Activated T-cell treated with anti-CD3 and anti-CD28 coated beads for 48 hours (primary cell): ENCODE data around the gene CYP4F12.

ENCODE experiments used
- DNase-seq: peaks from one replicate; pipeline ENCODE4 v3.0.0-alpha.2; 2020; ENCODE audit warnings: low read depth

CYP4F12 gene, protein sequence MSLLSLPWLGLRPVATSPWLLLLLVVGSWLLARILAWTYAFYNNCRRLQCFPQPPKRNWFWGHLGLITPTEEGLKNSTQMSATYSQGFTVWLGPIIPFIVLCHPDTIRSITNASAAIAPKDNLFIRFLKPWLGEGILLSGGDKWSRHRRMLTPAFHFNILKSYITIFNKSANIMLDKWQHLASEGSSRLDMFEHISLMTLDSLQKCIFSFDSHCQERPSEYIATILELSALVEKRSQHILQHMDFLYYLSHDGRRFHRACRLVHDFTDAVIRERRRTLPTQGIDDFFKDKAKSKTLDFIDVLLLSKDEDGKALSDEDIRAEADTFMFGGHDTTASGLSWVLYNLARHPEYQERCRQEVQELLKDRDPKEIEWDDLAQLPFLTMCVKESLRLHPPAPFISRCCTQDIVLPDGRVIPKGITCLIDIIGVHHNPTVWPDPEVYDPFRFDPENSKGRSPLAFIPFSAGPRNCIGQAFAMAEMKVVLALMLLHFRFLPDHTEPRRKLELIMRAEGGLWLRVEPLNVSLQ

DNA sequence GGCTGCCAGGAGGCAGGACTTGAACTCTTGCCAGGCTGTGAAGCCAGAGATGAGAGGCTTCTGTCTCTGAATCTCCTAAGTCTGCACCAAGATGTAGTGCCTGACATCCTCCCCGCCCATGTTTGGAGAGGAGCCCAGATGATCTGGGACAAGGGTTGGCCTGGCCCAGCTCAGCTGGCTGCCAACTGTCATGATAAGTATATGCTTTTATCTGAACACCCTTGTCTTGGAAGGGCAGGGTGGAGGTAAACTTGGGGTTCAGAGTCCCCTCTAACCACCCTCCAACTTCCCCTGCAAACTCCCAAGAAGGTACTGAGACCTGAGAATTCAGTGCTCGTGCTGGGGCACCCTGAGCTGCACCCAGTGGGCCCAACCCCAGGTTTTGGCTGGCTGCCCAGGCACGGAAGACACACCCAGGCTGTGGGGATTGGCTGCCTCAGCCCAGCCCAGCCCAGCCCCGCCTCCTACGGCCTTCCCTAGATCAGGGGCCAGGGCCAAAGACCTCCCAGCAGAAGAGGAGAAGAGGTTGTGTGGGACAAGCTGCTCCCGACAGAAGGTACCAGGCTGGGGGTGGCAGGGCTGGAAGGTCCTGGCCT is at the start of gene CYP4F12:
TSS of gene CYP4F12 (plus strand) at position 508 of the 596 bp plus-strand sequence. CDS start 443 bp downstream, outside the sequence.
- DNase-seq, result no peak

DNA sequence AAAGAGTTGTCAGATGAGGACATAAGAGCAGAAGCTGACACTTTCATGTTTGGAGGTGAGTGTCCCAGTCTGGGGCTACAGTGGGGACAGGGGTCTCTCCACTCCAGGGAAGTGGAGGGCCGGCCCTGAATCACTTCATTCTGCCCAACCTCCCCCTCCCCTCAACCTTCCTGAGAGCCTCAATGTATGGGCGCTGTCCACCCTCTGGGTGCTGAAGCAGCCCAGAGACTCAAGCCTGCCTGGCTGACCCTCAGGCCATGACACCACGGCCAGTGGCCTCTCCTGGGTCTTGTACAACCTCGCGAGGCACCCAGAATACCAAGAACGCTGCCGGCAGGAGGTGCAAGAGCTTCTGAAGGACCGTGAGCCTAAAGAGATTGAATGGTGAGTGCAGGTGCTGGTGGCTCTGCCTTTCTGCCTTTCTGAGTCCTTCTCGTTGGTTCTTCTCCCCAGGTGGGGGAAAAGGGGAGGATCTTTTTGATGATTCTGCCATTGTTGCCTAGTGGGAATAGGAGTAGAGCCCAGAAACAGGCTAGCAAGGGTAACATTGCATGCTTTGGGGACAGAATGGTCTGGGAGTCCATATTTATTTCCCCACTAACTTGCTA is 49.1 kb upstream of the CYP4F12 start:
- DNase-seq, result no peak

DNA sequence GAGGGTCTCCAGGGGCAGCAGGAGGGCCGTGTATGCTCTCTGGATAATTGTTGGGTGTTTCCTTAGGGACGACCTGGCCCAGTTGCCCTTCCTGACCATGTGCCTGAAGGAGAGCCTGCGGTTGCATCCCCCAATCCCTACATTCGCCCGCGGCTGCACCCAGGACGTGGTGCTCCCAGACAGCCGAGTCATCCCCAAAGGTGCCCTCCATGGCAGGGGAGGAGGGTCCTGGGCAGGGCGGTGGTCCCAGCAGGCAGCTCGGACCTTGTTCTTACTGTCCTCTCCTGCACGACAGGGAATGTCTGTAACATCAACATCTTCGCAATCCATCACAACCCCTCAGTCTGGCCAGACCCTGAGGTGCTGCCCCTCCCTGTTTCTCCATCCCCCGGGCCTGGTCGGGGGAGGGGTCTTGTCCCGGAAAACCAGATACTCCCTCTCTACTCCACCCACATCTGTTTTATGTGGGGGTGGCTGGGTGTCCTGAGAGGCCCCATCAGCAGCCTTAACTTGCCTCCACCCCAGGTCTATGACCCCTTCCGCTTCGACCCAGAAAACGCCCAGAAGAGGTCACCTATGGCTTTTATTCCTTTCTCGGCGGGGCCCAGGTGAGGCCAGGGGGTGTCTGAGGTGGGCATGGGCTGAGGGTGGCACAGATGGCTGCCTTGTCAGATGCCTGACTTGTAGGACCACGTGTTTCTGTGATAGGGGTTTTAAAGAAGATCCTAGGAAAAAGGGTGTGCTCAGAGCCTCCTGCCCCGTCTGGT is 44.5 kb upstream of the CYP4F12 start:
- no peak for DNase-seq

DNA sequence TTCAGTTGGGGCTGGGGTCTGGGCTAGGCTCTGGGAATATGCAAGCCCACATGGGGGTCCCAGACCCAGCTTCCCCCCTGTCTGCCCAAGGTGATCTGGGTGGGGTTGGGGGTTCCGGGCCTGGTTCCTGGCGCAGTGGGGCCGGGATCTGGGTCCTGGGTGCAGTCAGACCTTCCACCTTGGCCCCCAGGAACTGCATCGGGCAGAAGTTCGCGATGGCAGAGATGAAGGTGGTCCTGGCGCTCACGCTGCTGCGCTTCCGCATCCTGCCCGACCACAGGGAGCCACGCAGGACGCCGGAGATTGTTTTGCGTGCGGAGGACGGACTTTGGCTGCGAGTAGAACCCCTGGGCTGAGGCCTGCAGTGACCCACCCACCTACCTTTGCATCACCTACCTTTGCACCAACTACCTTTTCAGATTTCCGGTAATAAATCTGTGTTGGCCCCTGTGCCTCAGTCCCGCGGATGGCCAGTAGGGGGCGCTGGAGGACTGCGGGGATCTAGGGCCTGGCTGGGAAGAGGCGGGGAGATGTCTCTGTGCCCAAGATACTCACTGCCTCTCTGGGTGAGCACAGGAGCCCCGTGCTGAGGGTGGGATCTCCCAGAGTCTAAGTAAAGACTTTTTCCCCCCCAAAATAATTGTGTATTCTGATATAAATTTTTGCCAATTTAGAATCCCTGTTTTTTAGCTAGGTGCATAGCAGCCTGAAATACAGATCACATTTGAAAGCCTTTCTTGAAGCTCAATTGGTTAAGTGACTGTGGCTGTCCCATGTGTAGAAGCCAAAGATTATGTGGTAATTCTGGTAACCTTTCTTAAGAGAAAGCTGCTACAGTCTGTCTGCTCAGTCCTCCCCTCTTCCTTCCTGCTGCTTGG is 43.6 kb upstream of the CYP4F12 start:
- peak; percentile 78 for DNase-seq

DNA sequence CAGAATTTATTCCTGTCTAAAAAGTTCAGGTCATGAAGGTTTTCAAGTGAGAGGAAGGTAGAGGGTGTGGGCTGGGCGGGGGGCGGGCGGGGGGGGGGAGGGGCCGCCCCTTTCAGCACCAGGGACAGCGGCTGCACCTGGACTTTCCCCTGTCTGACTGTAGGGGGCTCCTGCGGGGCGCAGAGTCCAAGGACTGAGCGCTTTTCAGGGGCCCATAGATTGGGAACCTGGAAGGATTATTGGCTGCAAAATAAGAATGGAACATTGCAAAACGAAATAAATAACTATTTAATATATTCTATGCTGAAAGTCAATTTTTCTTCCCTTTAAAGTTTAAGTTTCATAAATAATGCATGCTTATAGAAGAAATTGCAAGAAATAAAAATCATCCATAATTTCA is 41.1 kb upstream of the CYP4F12 start:
- no peak for DNase-seq

DNA sequence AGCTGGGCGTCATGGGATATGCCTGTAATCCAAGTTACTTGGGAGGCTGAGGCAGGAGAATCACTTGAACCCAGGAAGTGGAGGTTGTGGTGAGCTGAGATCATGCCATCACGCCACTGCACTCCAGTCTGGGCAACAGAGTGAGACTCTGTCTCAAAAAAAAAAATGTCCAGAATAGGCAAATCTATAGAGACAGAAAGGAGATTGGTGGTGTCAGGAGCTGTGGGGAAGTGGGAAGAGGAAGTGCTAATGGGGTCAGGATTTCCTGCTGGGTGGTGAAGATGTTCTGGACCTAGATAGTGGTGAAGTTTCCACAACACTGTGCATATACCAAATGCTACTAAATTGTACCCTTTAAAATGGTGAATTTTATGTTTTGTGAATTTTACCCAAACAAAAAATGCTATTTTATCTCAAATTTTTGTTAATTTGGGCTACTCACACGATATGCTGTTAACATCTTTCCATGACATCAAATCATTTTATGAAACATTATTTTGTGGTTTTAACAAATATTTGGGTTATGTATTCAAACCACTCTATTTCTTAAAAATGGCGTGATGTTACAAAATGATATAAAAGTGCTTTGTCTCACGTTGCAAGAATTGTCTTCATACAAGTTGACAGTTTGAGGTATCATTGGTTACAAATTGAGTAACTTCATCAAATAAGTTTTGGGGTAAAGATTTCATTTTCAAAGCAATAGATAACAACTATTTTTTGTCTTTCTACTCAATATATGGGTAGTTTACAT is 39.6 kb upstream of the CYP4F12 start:
- no peak for DNase-seq

DNA sequence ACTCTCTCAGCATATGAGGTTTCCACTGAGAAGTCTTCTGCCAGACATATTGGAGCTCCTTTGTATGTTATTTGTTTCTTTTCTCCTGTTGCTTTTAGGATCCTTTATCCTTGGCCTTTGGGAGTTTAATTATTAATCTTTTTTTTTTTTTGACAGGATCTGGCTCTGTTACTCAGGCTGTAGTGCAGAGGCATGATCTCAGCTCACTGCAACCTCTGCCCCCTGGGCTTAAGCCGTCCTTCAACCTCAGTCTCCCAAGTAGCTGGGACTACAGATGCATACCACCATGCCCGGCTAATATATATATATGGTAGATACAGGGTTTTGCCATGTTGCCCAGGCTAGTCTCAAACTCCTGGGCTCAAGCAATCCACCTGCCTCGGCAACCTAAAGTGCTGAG is 38.8 kb upstream of the CYP4F12 start:
- DNase-seq, result no peak

DNA sequence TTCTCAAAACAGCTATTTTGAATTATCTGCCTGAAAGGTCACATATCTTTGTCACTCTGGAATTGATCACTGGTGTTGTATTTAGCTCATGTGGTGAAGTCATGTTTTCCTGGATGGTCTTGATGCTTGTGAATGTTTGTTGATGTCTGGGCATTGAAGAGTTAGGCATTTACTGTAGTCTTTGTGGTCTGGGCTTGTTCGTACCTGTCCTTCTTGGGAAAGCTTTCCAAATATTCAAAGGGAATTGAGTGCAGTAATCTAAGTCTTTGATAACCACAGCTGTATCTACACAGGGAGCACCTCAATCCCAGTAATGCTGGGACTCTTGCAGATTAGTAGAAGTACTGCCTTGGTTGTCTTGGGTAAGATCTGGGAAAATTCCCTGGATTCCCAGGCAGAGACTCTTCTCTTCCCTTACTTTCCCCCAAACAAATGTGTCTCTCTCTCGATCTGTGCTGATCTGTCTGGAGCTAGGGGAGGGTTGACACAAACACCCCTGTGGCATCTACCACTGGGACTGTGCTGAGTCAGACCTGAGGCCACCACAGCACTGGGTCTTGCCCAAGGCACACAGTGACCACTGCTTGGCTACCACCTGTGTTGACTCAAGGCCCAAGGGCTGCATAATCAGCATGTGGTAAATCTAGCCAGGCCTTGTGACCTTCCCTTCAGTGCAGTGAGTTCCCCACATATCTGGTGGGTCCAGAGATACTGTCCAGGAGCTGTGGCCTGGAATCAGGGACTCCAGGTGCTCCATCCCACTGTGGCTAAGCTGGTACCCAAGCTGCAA is 37.7 kb upstream of the CYP4F12 start:
- no peak for DNase-seq

DNA sequence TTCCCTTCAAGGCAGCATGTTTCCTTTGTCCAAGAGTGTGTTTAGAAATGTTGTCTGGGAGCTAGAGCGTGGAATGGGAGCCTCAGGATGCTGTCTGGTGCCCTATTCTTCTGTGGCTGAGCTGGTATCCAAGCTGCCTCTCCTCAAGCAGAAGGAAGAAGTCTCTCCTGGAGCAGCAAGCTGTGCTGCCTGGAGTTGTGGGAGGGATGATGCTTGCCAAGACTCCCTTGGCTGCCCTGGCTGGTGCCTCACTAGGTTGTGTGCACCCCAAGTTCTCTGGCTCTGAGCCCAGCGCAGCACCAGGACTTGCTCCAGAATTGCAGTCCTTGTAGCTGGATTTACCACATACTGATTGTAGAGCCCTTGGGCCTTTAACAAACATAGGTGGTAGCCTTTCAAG is 36.9 kb upstream of the CYP4F12 start:
- no peak for DNase-seq

DNA sequence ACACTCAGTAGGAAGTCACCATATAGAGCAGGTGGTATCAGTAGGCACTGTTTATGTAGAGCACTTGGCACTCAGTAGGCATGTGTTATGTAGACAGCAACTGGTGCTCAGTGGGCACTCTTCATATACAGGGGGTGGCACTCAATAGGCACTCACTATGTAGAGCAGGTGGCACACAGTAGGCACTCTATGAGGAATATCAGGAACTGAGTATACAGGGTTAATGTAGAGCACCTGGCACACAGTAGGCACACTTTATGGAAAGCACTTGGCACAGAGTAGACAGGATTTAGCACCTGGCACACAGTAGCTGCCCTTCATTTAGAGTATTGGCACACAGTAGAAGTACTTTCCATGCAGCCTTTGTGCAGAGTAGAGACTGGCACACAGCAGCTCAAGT is 33.3 kb upstream of the CYP4F12 start:
- no peak for DNase-seq

DNA sequence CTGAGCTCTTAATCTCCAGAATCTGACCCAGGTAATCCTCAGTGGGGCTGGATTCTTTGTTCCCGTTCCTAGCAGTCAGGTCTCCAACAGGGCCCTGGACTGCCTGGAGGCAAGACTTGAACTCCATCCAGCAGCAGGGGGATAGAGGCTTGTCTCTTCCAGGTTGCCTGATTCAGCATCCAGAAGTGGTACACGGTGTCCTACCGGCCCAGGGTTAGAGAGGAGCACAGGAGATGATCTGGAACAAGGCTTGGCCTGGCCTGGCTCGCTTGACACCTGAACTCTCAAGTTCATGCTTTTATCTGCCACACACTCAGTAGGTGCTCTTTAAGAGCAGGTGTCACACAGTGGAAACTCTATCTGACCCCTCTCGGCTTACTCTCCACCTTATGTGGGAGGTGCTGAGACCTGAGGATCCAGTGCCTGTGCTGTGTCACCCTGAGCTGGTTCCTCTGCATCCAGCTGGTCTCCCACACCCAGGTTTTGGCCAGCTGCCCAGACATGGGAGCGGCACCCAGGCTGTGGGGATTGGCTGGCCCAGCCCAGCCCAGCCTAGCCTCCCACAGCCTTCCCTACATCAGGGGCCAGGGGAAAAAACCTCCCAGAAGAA is 32.5 kb upstream of the CYP4F12 start, which contains the start of gene CYP4F3:
TSS of gene CYP4F3 (plus strand) at position 604 of the 610 bp plus-strand sequence. CDS start 519 bp downstream, outside the sequence.
- no peak for DNase-seq

DNA sequence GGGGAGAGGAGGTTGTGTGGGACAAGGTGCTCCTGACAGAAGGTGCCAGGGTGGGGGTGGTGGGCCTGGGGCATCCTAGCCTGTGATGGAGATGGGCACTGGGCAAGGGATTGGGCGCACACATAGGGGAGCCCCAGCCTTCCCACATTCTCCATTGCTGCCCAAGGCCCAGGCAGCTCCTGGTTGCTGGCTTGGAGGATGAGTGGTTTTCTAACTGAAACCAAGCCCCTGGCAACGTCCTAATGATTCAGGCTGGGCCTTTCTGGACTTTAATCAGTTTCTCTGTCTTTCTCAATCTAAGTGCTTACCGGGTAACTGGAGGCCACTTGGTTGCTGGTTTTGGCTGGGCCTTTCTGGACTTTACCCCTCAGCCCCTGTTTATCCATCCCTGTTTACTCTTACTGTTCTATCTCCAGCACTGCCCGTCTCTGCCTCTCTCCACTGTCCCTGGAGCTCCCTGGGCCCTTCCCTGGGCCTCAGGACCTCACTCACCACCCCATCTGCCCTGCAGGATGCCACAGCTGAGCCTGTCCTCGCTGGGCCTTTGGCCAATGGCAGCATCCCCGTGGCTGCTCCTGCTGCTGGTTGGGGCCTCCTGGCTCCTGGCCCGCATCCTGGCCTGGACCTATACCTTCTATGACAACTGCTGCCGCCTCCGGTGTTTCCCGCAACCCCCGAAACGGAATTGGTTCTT is 31.8 kb upstream of the CYP4F12 start:
- DNase-seq, result no peak

DNA sequence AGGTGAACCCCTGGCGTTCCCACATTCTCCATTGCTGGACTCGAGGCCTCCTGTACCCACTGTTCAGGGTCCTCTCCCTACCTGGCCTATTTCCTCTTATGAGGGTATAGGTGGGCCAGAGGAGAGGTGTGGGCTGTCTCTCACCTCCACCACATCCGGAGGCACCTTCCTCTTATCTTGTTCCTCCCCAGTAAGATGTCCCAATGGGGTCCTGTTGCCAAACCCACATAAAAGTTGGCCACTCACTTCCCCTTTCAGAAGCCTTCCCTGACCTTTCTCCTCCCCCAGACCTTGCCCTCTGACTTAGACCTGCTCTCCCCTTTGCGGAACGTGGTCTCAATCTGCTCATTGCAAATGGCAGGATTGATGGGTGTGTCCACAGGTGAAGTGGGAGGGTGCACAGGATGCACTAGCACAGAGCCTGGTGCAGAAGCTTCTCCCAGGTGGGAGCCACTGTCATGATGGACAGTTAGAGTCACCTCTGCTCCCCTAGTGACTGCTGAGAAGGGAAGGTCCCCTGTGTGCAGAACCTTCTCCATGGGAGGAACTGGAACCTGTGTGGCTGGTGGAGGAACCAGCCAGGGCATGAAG is 30.9 kb upstream of the CYP4F12 start:
- DNase-seq, result no peak

DNA sequence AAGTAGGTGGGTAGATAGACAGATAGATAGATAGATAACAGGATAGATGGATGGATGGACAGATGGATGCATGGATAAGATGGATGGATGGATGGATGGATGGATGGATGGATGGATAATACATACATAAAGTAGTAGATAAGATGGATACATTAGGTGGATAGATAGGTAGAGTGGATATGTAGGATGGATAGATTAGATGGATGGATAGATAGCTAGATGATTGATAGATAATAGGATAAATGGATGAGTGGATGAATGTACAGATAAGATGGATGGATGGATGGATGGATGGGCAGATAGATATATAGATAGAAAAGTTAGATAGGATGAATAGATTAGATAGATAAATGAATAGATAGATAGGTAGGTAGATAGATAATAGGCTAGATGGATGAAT is 30.1 kb upstream of the CYP4F12 start:
- DNase-seq, result no peak

DNA sequence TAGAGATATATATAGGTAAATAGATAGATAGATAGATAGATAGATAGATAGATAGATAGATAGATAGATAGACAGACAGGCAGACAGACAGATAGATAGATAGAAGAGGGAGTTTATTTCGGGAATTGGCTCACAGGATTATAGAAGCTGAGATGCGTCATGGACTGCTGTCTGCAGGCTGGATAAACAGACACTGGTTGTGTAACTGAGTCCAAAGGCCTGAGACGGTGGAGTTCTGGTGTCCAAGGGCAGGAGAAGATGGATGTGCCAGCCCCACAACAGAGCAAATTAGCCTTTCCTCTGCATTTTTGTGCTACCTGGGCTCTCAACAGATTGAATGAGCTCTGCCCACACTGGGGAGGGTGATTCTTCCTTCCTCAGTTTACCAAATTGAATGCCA is 29.5 kb upstream of the CYP4F12 start:
- no peak for DNase-seq

DNA sequence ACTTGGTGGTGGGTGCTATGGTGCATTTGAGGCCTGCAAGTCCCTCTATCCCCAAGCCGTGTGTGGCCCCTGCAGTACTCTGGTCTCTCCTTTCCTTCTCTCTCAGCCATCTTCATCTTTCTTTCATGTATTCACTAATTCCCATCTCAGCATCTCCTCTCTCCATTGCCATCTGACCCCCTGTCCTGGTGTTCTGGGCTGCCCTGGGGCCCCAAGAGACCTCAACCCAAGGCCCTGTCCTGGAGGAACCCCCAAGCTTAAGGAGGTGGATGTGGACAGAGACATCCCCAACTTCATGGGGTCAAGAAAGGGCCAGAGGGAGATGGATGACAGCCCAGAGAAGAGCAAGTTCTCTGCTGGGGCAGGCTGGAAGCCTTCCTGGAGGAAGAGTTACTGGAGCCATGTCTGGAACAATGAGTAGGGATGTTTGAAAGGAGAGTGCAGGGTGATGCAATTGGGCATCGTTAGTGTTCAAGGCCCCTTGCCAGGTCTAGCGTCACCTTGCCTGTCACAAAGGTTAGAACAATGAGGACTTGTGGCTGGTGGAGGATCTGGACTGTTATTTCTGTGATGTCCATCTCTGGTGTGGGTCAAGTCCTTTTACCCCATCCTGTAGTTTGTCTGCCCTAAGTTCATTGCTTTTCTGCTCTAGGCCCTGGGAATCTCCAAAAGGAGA is 28.7 kb upstream of the CYP4F12 start:
- DNase-seq, result no peak

DNA sequence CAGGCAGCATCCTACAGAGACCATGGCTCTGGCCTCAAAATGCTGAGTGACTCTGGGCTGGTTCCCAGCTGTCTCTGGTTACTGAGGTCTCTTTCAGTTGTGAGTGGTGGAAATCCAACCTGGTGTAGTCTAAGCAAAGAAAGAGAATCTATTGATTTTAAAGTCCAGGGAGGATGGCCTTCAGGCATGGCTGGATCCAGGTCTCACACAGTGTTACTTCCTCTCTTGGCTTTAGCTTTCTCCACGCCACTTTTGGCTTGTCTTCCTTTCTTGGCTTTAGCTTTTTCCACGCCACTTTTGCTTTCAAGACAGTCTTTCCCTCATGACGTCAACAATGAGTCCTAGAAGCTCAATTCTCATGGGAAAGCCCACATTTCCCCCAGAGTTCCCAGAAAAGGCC is 28.1 kb upstream of the CYP4F12 start:
- DNase-seq, result no peak

DNA sequence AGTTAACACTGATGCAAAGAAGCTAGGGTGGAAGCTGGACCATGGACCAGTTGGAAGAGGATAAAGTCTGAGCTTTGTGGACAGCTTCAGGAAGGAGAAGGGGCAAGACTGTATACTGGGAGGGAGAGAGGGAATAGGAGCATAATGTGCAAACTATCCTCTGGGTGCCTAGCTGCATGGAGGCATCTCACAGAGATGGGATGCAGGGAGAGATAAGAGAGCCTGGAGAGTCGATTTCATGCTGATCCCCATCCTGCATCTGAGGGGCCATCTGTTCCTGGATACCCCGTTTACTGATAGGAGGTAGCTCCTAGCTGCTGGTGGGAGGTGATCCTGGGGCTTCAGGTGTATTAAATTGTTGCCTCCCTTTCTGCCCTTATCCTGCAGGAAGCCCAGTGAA is 23.4 kb upstream of the CYP4F12 start:
- DNase-seq, result no peak
